Femur (tissue), 1 donor: ENCODE measurements around the gene TBC1D30.
"Not testable (repeated sequence)": the region's sequence is repeated elsewhere in the genome, so short reads cannot be mapped to it uniquely, and the experiment has no call there.

Experiments
- DNase-seq: peaks from one replicate; pipeline ENCODE4 v3.0.0-alpha.2; 2017

The TBC1D30 gene

GRCh38 chr12:64824500-64825142, at the start of gene TBC1D30:
Gene TBC1D30, plus strand, starts transcription at chr12:64824647. Its CDS starts 233 bp downstream, at chr12:64824880.
- no peak for DNase-seq

- DNase-seq: not testable (repeated sequence)
Observed at GRCh38 chr12:64775147-64775736, 49.2 kb upstream of the TBC1D30 start.

GRCh38 chr12:64779354-64779974, 45.0 kb upstream of the TBC1D30 start:
- no peak for DNase-seq

- DNase-seq: no peak
Observed at GRCh38 chr12:64780132-64780530, 44.3 kb upstream of the TBC1D30 start.

GRCh38 chr12:64780531-64781279, 43.7 kb upstream of the TBC1D30 start:
- peak; percentile 43 for DNase-seq

- DNase-seq: no peak
Observed at GRCh38 chr12:64781280-64782190, 42.9 kb upstream of the TBC1D30 start.

GRCh38 chr12:64782191-64782876, 42.1 kb upstream of the TBC1D30 start:
- no peak for DNase-seq

GRCh38 chr12:64785838-64786237, 38.6 kb upstream of the TBC1D30 start:
- no peak for DNase-seq

GRCh38 chr12:64790166-64790565, 34.3 kb upstream of the TBC1D30 start:
- DNase-seq: no peak

GRCh38 chr12:64791036-64791435, 33.4 kb upstream of the TBC1D30 start:
- no peak for DNase-seq

GRCh38 chr12:64792128-64792527, 32.3 kb upstream of the TBC1D30 start:
- DNase-seq: no peak

GRCh38 chr12:64793610-64794009, 30.8 kb upstream of the TBC1D30 start:
- DNase-seq: no peak

- DNase-seq: no peak
Observed at GRCh38 chr12:64794305-64794704, 30.1 kb upstream of the TBC1D30 start.

GRCh38 chr12:64796205-64796845, 28.1 kb upstream of the TBC1D30 start:
- peak; percentile 44 for DNase-seq

GRCh38 chr12:64797156-64797555, 27.3 kb upstream of the TBC1D30 start:
- no peak for DNase-seq

- DNase-seq: no peak
Observed at GRCh38 chr12:64798165-64798564, 26.3 kb upstream of the TBC1D30 start.

GRCh38 chr12:64800640-64801039, 23.8 kb upstream of the TBC1D30 start:
- no peak for DNase-seq

- DNase-seq: no peak
Observed at GRCh38 chr12:64801381-64801780, 23.1 kb upstream of the TBC1D30 start.

GRCh38 chr12:64802180-64802775, 22.2 kb upstream of the TBC1D30 start:
- peak; percentile 50 for DNase-seq

GRCh38 chr12:64806173-64806572, 18.3 kb upstream of the TBC1D30 start:
- DNase-seq: no peak
